ENCODE data around the gene C1orf56.

The C1orf56 gene

GRCh38 chr1:150999926-151000325 is 47.6 kb upstream of the C1orf56 start:
- H3K4me2 ChIP-seq (ENCODE audit: low read length): no peak overlapping the region

GRCh38 chr1:151000408-151000807 is 47.1 kb upstream of the C1orf56 start:
- Histone ChIP-seq H3K9me3 (ENCODE audit: control insufficient read depth, insufficient read depth, low read length) (no peaks in the 10 kb centered on the region), H3K79me2 (ENCODE audit: control insufficient read depth, low read length) (no peaks in the 10 kb centered on the region), H4K20me1 (ENCODE audit: control insufficient read depth, insufficient read depth, low read depth, low read length) (no peaks in the 10 kb centered on the region), H3F3A (ENCODE audit: control insufficient read depth, insufficient read depth) (no peaks in the 10 kb centered on the region), H3K27me3 (ENCODE audit: control insufficient read depth, low read length) (no peaks in the 10 kb centered on the region), H3K4me3 (ENCODE audit: low read length) (no peak overlapping the region), H3K4me1 (ENCODE audit: control insufficient read depth, low read length) (peaks cover 23% of the 10 kb centered on the region), H3K27ac (ENCODE audit: low read depth, low read length) (no peak overlapping the region), H3K36me3 (ENCODE audit: control insufficient read depth, low read length) (no peaks in the 10 kb centered on the region), H3K9me2 (replicated peaks; ENCODE audit: control insufficient read depth, low read length) (no peaks in the 10 kb centered on the region), H3K4me2 (ENCODE audit: low read length) (no peak overlapping the region)
- TF ChIP-seq CTCF (IDR thresholded peaks at IDR 0.05; ENCODE audit: low read depth, low read length, poor library complexity, severe bottlenecking) (no peak), EZH2phosphoT487 (IDR thresholded peaks at IDR 0.05; ENCODE audit: borderline replicate concordance, low read length) (no peak)

More at GRCh38 chr1:150999926-151000325, 47.6 kb upstream of the C1orf56 start:
- Histone ChIP-seq H3K4me1 (ENCODE audit: control insufficient read depth, low read length) (peaks cover 21% of the 10 kb centered on the region), H3K4me3 (ENCODE audit: low read length) (no peak overlapping the region), H3K9me2 (replicated peaks; ENCODE audit: control insufficient read depth, low read length) (no peaks in the 10 kb centered on the region), H3K79me2 (ENCODE audit: control insufficient read depth, low read length) (no peaks in the 10 kb centered on the region), H3K27ac (ENCODE audit: low read depth, low read length) (no peak overlapping the region), H3F3A (ENCODE audit: control insufficient read depth, insufficient read depth) (no peaks in the 10 kb centered on the region), H4K20me1 (ENCODE audit: control insufficient read depth, insufficient read depth, low read depth, low read length) (no peaks in the 10 kb centered on the region), H3K27me3 (ENCODE audit: control insufficient read depth, low read length) (no peaks in the 10 kb centered on the region), H3K36me3 (ENCODE audit: control insufficient read depth, low read length) (no peaks in the 10 kb centered on the region), H3K9me3 (ENCODE audit: control insufficient read depth, insufficient read depth, low read length) (no peaks in the 10 kb centered on the region)
- TF ChIP-seq CTCF (IDR thresholded peaks at IDR 0.05; ENCODE audit: low read depth, low read length, poor library complexity, severe bottlenecking) (no peak), EZH2phosphoT487 (IDR thresholded peaks at IDR 0.05; ENCODE audit: borderline replicate concordance, low read length) (no peak)

- no peak overlapping the region for H3K4me2 ChIP-seq (ENCODE audit: low read length)
- no peaks in the 10 kb centered on the region for H3K27me3 ChIP-seq (ENCODE audit: control insufficient read depth, low read length)
- peaks cover 35% of the 10 kb centered on the region for H3K4me1 ChIP-seq (ENCODE audit: control insufficient read depth, low read length)
- no peak overlapping the region for H3K4me3 ChIP-seq (ENCODE audit: low read length)
- no peaks in the 10 kb centered on the region for H3F3A ChIP-seq (ENCODE audit: control insufficient read depth, insufficient read depth)
- no peak overlapping the region for H3K27ac ChIP-seq (ENCODE audit: low read depth, low read length)
- no peaks in the 10 kb centered on the region for H3K9me2 ChIP-seq (replicated peaks; ENCODE audit: control insufficient read depth, low read length)
- no peaks in the 10 kb centered on the region for H3K79me2 ChIP-seq (ENCODE audit: control insufficient read depth, low read length)
- no peaks in the 10 kb centered on the region for H4K20me1 ChIP-seq (ENCODE audit: control insufficient read depth, insufficient read depth, low read depth, low read length)
- H3K9me3 ChIP-seq (ENCODE audit: control insufficient read depth, insufficient read depth, low read length): no peaks in the 10 kb centered on the region
- H3K36me3 ChIP-seq (ENCODE audit: control insufficient read depth, low read length): no peaks in the 10 kb centered on the region
- TF ChIP-seq CTCF (IDR thresholded peaks at IDR 0.05; ENCODE audit: low read depth, low read length, poor library complexity, severe bottlenecking) (no peak), EZH2phosphoT487 (IDR thresholded peaks at IDR 0.05; ENCODE audit: borderline replicate concordance, low read length) (no peak)
These were observed 45.9 kb upstream of the C1orf56 start for GRCh38 chr1:151001602-151002001.

GRCh38 chr1:151002051-151002450 is 45.5 kb upstream of the C1orf56 start:
- H3K4me3 ChIP-seq (ENCODE audit: low read length): no peak overlapping the region
- no peaks in the 10 kb centered on the region for H3K27me3 ChIP-seq (ENCODE audit: control insufficient read depth, low read length)
- no peaks in the 10 kb centered on the region for H3K79me2 ChIP-seq (ENCODE audit: control insufficient read depth, low read length)
- TF ChIP-seq CTCF (IDR thresholded peaks at IDR 0.05; ENCODE audit: low read depth, low read length, poor library complexity, severe bottlenecking) (no peak), EZH2phosphoT487 (IDR thresholded peaks at IDR 0.05; ENCODE audit: borderline replicate concordance, low read length) (no peak)
- H3K9me2 ChIP-seq (replicated peaks; ENCODE audit: control insufficient read depth, low read length): no peaks in the 10 kb centered on the region
- H3K36me3 ChIP-seq (ENCODE audit: control insufficient read depth, low read length): no peaks in the 10 kb centered on the region
- no peaks in the 10 kb centered on the region for H3F3A ChIP-seq (ENCODE audit: control insufficient read depth, insufficient read depth)
- no peaks in the 10 kb centered on the region for H3K9me3 ChIP-seq (ENCODE audit: control insufficient read depth, insufficient read depth, low read length)
- peaks cover 40% of the 10 kb centered on the region for H3K4me1 ChIP-seq (ENCODE audit: control insufficient read depth, low read length)
- H3K27ac ChIP-seq (ENCODE audit: low read depth, low read length): no peak overlapping the region
- no peak overlapping the region for H3K4me2 ChIP-seq (ENCODE audit: low read length)
- H4K20me1 ChIP-seq (ENCODE audit: control insufficient read depth, insufficient read depth, low read depth, low read length): no peaks in the 10 kb centered on the region

Measured in DOHH2 (cell line).